GM10266 (cell line): ENCODE results near the gene ADORA1.

Experiments
- DNase-seq: peaks from one replicate; pipeline ENCODE4 v3.0.0; 2012; ENCODE audit errors: extremely low spot score
- TF ChIP-seq, protein P1 (sequence below): IDR thresholded peaks from 2 replicates; pipeline ENCODE4 v1.5.1; 2012; ENCODE audit warnings: mild to moderate bottlenecking, low read depth; ENCODE audit not compliant: control insufficient read depth, insufficient read depth; ENCODE audit errors: missing control alignments

The ADORA1 gene

DNA sequence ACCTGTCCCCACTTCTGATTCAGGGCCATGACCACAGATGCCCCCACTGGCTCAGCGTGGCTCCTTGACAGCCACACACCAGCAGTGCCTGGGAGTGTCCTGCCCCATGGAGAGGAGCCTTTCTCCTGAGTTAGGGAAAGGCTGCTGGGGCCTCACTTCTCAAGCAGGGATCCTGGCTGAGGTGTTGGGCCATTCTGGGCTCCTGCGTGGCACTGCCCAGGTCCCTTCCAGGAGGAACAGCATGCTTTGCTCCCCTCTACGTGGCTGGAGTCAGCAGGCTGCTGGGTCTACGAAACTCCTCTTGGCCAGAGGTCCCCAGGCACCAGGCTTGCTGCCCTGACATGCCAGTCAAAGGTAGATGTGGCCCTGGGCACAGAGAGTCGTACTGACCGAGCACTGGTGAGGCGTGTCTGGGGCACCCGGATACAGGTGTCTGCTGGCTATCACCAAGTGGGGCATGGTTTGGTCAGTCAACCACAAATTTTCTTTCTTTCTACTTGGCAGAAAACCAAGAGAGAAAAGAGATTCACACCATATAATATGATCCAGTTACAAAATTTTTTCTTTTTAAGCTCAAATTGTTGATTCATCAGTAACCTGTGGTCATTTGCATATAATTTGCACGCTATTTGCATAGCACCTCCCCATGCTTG, 4.1 kb downstream of the ADORA1 start:
- TF ChIP-seq, protein P1, sequence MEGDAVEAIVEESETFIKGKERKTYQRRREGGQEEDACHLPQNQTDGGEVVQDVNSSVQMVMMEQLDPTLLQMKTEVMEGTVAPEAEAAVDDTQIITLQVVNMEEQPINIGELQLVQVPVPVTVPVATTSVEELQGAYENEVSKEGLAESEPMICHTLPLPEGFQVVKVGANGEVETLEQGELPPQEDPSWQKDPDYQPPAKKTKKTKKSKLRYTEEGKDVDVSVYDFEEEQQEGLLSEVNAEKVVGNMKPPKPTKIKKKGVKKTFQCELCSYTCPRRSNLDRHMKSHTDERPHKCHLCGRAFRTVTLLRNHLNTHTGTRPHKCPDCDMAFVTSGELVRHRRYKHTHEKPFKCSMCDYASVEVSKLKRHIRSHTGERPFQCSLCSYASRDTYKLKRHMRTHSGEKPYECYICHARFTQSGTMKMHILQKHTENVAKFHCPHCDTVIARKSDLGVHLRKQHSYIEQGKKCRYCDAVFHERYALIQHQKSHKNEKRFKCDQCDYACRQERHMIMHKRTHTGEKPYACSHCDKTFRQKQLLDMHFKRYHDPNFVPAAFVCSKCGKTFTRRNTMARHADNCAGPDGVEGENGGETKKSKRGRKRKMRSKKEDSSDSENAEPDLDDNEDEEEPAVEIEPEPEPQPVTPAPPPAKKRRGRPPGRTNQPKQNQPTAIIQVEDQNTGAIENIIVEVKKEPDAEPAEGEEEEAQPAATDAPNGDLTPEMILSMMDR, result no peak
- no peak for DNase-seq

DNA sequence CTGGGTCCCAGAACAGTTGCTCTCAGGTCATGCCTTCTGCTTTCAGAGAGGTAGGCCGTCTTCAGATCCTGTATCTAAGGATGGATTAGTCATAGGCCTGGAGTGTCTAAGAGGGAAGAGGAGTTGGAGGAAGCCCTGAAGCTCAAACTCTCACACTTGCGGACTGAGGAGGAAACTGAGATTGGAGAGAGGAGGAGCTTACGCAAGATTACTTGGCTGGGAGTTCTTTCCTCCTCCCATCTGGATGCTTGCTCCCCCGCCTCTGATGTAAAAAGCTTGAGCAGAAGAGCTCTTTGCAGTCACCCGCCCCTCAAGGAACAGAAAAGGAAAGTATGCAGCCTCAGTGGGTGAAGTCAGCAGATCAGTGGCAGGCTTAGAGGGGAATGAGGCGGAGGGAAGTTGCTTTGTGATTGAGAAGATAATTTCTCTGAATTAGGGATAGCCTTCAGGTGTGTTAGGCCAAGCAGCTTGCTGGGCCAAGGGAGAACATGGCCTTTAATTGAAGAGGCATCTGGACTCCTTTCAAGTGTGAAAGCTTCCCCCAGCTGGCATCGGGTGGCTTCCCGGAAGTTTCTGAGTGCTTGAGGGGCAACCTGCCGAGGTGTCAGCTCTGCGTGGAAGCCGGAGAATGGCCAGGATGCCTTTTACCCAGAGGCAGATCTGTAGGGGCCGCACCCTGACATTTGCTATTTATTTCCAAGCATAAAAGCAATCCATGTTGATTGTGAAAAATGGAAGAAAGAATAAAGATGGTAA, 6.6 kb downstream of the ADORA1 start:
- TF ChIP-seq, protein P1, result no peak
- no peak for DNase-seq

DNA sequence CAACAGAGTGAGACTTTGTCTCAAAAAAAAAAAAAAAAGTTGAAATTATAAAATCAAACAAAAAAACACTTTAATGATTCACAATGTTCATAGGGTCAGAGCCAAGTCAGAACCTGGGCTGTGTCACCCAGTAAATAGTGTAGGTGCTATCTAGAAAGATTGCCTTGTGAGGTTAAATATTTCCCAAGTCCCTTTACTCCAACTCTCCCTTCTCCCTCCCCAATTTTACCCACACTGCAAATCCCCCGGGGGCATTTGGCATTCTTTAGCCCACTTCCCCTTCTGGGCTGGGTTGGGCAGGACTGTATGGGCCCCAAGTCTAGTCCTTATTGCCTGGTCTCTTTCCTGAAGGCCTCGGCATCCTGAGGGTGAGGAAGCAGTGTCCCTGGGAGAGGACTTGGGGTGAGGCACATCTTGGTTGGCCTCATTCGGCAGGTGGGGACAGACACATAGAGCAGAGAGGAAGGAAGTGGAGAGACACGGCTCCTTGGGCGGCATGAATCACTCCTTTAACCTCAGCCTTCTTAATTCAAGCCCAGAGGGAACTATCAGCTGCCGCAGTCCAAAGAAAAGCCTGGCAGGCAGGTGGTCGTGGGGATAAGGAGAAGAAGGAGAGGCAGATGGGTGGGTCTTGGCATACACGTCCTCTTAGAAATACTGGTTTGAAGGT, 8.2 kb downstream of the ADORA1 start:
- no peak for DNase-seq
- TF ChIP-seq, protein P1, result no peak

DNA sequence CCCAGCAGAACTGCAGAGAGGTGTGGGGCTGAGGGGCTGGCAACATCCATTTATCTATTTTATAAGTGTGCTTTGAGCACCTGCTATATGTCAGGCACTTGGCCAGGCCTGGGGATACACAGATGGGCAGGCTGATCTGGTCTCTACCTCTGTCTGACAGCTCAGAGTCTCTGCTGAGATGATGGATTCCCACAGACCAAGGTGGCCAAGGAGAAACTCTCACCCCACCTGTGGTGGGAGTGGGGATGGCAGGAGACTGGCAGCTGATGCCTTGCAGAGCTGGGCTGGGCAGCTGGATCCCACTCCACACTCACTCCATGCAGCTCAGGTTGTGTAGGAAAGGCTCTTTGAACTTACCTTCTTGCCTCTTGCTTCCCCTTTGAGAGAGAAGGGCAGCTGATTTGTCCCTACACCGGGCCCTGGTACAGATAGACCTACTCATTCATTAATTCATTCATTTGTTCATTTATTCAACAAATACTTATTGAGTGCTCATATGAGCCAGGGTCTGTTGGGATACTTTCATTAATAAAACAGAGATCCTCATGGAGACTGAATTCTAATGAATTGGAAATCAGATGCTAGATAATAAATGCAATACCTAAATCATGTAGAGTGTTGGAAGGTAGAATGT, 9.0 kb downstream of the ADORA1 start:
- TF ChIP-seq, protein P1, result no peak
- DNase-seq, result no peak

DNA sequence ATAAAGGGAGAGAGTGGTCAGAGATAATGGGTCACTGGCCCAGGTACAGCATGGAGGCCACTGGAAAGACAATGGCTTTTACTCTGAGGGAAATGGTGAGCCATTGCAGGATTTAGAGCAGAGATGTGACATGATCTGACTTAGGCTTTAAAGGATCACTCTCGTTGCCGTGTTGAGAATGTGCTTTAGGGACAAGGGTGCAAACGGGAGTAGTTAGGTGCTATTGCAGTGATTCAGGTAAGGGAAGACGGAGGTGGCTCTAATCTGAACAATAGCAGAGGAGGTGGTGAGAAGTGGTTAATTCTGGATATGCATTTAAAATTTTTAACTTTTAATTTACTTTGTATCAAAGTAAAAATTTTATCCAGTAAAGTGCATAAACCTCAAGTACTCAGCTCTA, 9.8 kb downstream of the ADORA1 start:
- TF ChIP-seq, protein P1, result no peak
- no peak for DNase-seq

DNA sequence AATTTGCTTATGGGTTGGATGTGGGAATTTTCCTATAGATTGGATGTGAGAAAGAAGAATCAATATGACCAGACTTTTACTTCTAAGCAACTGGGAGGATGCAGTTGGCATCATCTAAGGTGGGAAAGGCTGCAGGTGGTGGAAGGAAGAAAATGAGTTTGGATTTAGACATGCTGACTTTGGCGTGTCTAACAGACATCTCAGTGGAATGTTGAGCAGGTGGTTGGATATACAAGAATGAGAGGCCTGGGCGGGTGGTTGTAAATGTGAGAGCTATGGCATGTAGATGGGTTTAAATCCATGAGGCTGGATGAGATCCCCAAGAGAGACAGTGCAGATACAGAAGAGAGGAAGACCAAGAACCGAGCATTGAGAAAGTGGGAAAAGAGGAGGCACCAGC, 10.5 kb downstream of the ADORA1 start:
- TF ChIP-seq, protein P1, result no peak
- DNase-seq, result no peak
